Right lobe of liver (tissue), 4 donors: Measurements from ENCODE around the gene LGALS9C.
"Not testable (repeated sequence)": the region's sequence is repeated elsewhere in the genome, so short reads cannot be mapped to it uniquely, and the experiment has no call there.

Experiments
- POLR2A ChIP-seq: fragments of 450-650 bp; IDR thresholded peaks from one replicate; pipeline ENCODE4 v1.6.1; 2017; ENCODE audit warnings: antibody characterized with exemption, mild to moderate bottlenecking
- TF ChIP-seq, protein P1 (sequence below), 4 donors: fragments of 200-600 bp in 3 of 4; fragments of 450-650 bp in 1 of 4; IDR thresholded peaks; one replicate each; pipeline versions ENCODE4 v1.5.1 to v1.8.0; 2016 to 2022; ENCODE audit warnings: antibody characterized with exemption in 4 of 4, mild to moderate bottlenecking in 2 of 4
- donor health status: DM: no; HTN: no; CAD: no.
- donor health status: DM: no; HTN: no; CAD: no.
- donor health status: DM: no; HTN: yes; CAD: no.

DNA sequence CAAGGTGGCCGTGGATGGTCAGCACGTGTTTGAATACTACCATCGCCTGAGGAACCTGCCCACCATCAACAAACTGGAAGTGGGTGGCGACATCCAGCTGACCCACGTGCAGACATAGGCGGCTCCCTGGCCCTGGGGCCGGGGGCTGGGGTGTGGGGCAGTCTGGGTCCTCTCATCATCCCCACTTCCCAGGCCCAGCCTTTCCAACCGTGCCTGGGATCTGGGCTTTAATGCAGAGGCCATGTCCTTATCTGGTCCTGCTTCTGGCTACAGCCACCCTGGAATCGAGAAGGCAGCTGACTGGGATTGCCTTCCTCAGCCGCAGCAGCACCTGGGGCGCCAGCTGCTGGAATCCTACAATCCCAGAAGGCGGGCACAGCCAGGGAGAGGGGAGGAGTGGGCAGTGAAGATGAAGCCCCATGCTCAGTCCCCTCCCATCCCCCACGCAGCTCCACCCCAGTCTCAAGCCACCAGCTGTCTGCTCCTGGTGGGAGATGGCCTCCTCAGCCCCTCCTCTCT, 17.7 kb downstream of the LGALS9C start:
- TF ChIP-seq POLR2A = not testable (repeated sequence)
- TF ChIP-seq, protein P1, sequence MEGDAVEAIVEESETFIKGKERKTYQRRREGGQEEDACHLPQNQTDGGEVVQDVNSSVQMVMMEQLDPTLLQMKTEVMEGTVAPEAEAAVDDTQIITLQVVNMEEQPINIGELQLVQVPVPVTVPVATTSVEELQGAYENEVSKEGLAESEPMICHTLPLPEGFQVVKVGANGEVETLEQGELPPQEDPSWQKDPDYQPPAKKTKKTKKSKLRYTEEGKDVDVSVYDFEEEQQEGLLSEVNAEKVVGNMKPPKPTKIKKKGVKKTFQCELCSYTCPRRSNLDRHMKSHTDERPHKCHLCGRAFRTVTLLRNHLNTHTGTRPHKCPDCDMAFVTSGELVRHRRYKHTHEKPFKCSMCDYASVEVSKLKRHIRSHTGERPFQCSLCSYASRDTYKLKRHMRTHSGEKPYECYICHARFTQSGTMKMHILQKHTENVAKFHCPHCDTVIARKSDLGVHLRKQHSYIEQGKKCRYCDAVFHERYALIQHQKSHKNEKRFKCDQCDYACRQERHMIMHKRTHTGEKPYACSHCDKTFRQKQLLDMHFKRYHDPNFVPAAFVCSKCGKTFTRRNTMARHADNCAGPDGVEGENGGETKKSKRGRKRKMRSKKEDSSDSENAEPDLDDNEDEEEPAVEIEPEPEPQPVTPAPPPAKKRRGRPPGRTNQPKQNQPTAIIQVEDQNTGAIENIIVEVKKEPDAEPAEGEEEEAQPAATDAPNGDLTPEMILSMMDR (IDR thresholded peaks at IDR 0.05) = not testable (repeated sequence)
